OCI-LY3 (cell line): Measurements from ENCODE around the gene COQ2.

Source experiments
- H2AFZ ChIP-seq: fragments of 200-600, 300-600 bp; shearing (Covaris generic); 2 replicates; pipeline ENCODE4 v1.6.0; 2014; ENCODE audit warnings: antibody characterized with exemption, low read depth, low read length
- H3K27ac ChIP-seq: fragments of 200-600, 300-600 bp; sonication (generic); 2 replicates; pipeline ENCODE4 v1.5.1; 2014; ENCODE audit warnings: mild to moderate bottlenecking, low read length, moderate library complexity, mixed read lengths
- H3K27me3 ChIP-seq: fragments of 200-600, 300-600 bp; sonication (generic); 2 replicates; pipeline ENCODE4 v1.6.1; 2014; ENCODE audit warnings: low read depth, low read length, mixed read lengths
- H3K36me3 ChIP-seq: fragments of 200-600, 300-600 bp; sonication (generic); replicated peaks from 2 replicates; pipeline ENCODE3; 2014; ENCODE audit warnings: low read depth, low read length, mixed read lengths
- H3K4me1 ChIP-seq: fragments of 300-600, 200-600 bp; sonication (generic); 2 replicates; pipeline ENCODE4 v1.6.1; 2014; ENCODE audit warnings: low read length, mixed read lengths
- H3K4me2 ChIP-seq: fragments of 200-600, 300-600 bp; sonication (generic); 2 replicates; pipeline ENCODE4 v1.6.1; 2014; ENCODE audit warnings: low read length, mixed read lengths
- H3K4me3 ChIP-seq: fragments of 300-600, 200-600 bp; sonication (generic); 2 replicates; pipeline ENCODE4 v1.5.1; 2014; ENCODE audit warnings: antibody characterized with exemption, mild to moderate bottlenecking, low read length, moderate library complexity
- H3K79me2 ChIP-seq: fragments of 300-600, 200-600 bp; shearing (Covaris generic); 2 replicates; pipeline ENCODE4 v1.6.1; 2014; ENCODE audit warnings: mild to moderate bottlenecking, low read length, mixed read lengths
- H3K9ac ChIP-seq: fragments of 300-600, 200-600 bp; shearing (Covaris generic); 2 replicates; pipeline ENCODE4 v1.6.0; 2014; ENCODE audit warnings: mild to moderate bottlenecking, low read length, moderate library complexity
- H3K9me3 ChIP-seq: fragments of 200-600, 300-600 bp; shearing (Covaris generic); 2 replicates; pipeline ENCODE4 v1.6.1; 2014; ENCODE audit warnings: low read length, mixed read lengths; ENCODE audit not compliant: insufficient read depth
- H4K20me1 ChIP-seq: fragments of 200-600, 300-600 bp; sonication (generic); 2 replicates; pipeline ENCODE4 v1.6.1; 2016; ENCODE audit warnings: low read length, mixed read lengths; ENCODE audit not compliant: insufficient read depth
- EZH2phosphoT487 ChIP-seq: fragments of 200-600 bp; shearing (Covaris generic); IDR thresholded peaks from 2 replicates; pipeline ENCODE4 v1.6.1; 2018; ENCODE audit warnings: antibody characterized with exemption, mixed run types, low read depth
- TF ChIP-seq, protein P1 (sequence below): fragments of 200-600, 300-600 bp; sonication (generic); IDR thresholded peaks from 2 replicates; pipeline ENCODE4 v1.5.1; 2014; ENCODE audit warnings: antibody characterized with exemption, low read length, low read depth

Gene COQ2, protein sequence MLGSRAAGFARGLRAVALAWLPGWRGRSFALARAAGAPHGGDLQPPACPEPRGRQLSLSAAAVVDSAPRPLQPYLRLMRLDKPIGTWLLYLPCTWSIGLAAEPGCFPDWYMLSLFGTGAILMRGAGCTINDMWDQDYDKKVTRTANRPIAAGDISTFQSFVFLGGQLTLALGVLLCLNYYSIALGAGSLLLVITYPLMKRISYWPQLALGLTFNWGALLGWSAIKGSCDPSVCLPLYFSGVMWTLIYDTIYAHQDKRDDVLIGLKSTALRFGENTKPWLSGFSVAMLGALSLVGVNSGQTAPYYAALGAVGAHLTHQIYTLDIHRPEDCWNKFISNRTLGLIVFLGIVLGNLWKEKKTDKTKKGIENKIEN

DNA sequence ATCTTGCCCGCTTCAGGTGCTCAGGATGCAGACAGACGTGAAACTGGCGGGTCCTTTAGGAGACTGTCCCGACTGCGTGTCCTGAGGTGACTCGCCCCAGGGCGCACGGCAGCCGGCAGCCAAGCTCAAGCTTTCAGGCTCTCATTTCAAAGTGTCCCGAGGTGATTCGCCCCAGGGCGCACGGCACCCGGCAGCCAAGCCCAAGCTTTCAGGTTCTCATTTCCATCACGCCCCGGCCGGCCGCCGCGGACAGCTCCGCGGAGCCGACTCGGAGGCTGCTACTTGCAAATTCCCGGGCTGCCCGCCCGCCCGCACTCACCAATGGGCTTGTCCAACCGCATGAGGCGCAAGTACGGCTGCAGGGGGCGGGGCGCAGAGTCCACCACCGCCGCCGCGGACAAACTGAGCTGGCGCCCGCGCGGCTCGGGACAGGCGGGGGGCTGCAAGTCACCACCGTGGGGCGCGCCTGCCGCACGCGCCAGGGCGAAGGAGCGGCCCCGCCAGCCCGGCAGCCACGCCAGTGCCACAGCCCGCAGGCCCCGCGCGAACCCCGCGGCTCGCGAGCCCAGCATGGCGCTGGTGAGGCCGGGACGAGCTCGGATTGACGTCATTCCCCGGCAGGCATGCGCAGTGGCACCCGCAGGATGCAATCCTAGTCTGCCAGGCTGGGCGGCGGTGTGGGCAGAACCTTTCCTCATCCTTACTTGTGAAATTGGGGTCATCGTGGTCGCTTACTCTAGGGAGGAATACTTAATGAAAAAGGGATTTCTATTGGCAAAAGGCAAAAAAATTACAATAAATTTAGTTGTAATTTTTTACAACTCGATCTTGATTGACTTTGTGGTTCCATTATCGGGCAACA lies at the start of gene COQ2:
COQ2 (minus strand) TSS at position 606 of the 862 bp plus-strand sequence; CDS start at position 572, 34 bp downstream.
- peak within 1 kb of the TSS; percentile 77 for H3K4me3 ChIP-seq
- H3K79me2 ChIP-seq, result peaks cover 11% of the 10 kb centered on the region; the same call in 1 of the 2 replicates
- H3K4me2 ChIP-seq, result peak within 1 kb of the TSS; percentile 78
- TF ChIP-seq, protein P1, sequence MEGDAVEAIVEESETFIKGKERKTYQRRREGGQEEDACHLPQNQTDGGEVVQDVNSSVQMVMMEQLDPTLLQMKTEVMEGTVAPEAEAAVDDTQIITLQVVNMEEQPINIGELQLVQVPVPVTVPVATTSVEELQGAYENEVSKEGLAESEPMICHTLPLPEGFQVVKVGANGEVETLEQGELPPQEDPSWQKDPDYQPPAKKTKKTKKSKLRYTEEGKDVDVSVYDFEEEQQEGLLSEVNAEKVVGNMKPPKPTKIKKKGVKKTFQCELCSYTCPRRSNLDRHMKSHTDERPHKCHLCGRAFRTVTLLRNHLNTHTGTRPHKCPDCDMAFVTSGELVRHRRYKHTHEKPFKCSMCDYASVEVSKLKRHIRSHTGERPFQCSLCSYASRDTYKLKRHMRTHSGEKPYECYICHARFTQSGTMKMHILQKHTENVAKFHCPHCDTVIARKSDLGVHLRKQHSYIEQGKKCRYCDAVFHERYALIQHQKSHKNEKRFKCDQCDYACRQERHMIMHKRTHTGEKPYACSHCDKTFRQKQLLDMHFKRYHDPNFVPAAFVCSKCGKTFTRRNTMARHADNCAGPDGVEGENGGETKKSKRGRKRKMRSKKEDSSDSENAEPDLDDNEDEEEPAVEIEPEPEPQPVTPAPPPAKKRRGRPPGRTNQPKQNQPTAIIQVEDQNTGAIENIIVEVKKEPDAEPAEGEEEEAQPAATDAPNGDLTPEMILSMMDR, result 0 out of 2 replicates have a peak, but pooled peaks have one; percentile 12
- no peak for TF ChIP-seq EZH2phosphoT487
- peak within 1 kb of the TSS; percentile 77 for H3K9ac ChIP-seq
- H3K4me1 ChIP-seq, result peaks cover 33% of the 10 kb centered on the region
- H4K20me1 ChIP-seq, result peaks cover 7% of the 10 kb centered on the region; the same call in 1 of the 2 replicates
- H3K9me3 ChIP-seq, result no peaks in the 10 kb centered on the region
- H2AFZ ChIP-seq, result peak within 1 kb of the TSS; percentile 91
- no peaks in the 10 kb centered on the region for H3K36me3 ChIP-seq
- H3K27me3 ChIP-seq, result no peaks in the 10 kb centered on the region
- H3K27ac ChIP-seq, result peak within 1 kb of the TSS; percentile 33

DNA sequence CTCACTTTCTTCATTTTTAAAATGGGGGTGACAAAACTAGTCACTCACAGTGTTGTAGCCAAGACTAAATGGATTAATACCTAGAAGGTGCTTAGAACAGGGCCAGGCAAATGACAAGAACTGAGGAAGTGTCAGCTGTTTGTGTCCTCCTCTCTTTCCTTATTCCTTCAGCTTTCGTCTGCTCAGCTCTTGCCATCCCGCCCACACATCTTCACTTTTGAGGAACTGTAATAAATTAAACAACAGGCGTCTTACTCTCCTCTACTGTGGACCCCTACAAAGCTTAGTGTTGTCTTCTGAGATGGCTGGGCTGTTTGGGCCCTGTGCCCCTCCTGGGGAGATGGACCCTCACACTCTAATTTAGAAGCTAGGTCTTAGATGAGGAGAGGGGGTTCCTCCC lies 47.4 kb upstream of the COQ2 start:
- Histone ChIP-seq H3K36me3 (no peaks in the 10 kb centered on the region), H4K20me1 (no peaks in the 10 kb centered on the region), H3K79me2 (no peaks in the 10 kb centered on the region), H3K4me1 (no peaks in the 10 kb centered on the region; the same call in 1 of the 2 replicates), H3K9ac (no peak overlapping the region), H2AFZ (0 out of 2 replicates have a peak overlapping the region, but pooled peaks have one; percentile 4), H3K4me3 (no peak overlapping the region), H3K27ac (no peak overlapping the region), H3K9me3 (no peaks in the 10 kb centered on the region), H3K4me2 (no peak overlapping the region), H3K27me3 (peaks cover 3% of the 10 kb centered on the region; the same call in 1 of the 2 replicates)
- TF ChIP-seq EZH2phosphoT487, result no peak
- TF ChIP-seq, protein P1, result no peak

DNA sequence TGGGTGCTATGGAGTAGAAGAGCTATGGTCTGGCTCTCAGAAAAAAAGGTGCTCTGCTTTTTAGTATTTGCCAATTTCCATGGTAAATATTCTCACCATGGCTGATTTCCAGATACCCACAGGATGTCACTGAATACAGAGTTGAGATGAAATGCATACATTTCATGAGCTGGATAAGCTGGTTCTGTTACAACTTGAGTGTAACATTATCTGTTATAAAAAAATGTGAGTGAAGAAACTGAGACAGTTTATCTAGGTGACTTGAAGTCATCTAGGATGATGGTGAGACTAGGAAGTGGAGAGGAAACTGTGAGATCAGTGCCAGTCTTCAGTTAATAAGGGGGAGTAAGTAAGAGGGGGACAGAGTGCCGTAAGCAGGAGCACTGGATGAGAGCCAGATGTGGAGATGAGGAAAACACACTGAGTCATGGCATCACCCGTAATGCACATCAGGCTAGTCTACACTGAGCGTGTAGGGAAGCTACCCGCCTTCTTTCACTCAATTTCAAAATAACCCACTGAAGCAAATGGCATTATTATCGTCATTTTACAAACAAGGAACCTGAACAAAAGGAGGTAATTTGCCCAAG lies 45.0 kb upstream of the COQ2 start:
- peaks cover 3% of the 10 kb centered on the region; the same call in 1 of the 2 replicates for H3K4me1 ChIP-seq
- no peaks in the 10 kb centered on the region for H4K20me1 ChIP-seq
- no peaks in the 10 kb centered on the region for H3K79me2 ChIP-seq
- H3K27me3 ChIP-seq, result peaks cover 3% of the 10 kb centered on the region; the same call in 1 of the 2 replicates
- H3K4me3 ChIP-seq, result no peak overlapping the region
- no peaks in the 10 kb centered on the region for H3K9me3 ChIP-seq
- no peak overlapping the region for H3K9ac ChIP-seq
- no peaks in the 10 kb centered on the region for H3K36me3 ChIP-seq
- no peak overlapping the region for H3K27ac ChIP-seq
- TF ChIP-seq, protein P1, result no peak
- no peak for TF ChIP-seq EZH2phosphoT487
- no peak overlapping the region for H2AFZ ChIP-seq
- no peak overlapping the region for H3K4me2 ChIP-seq
